Keratinocyte (primary cell): Measurements from ENCODE around the gene EYS. TPM values are rescaled to one million over a fixed set of nuclear protein-coding genes. Genes with fewer than 3 reads are reported as not detected.

Experiments
- DNase-seq: peaks from one replicate; pipeline ENCODE4 v3.0.0-alpha.2; 2011; ENCODE audit warnings: low read depth, missing footprints, low spot score
- FAIRE-seq: peaks from 2 replicates; lab custom pipeline; 2011; peaks lifted over from hg19 to GRCh38; lab: Jason Lieb, UNC
- H2AFZ ChIP-seq: 2 replicates; pipeline ENCODE4 v1.6.0; 2012; ENCODE audit warnings: low read length, control low read depth, inconsistent platforms; ENCODE audit not compliant: control insufficient read depth
- H3K27ac ChIP-seq: 2 replicates; pipeline ENCODE4 v1.5.1; 2011; ENCODE audit warnings: low read length; ENCODE audit not compliant: control insufficient read depth, insufficient read depth
- H3K27me3 ChIP-seq: 3 replicates; pipeline ENCODE4 v1.6.0; 2011; ENCODE audit warnings: low read length; ENCODE audit not compliant: control insufficient read depth, insufficient read depth; ENCODE audit errors: extremely low read depth
- H3K36me3 ChIP-seq, 2 experiments: 2 replicates in 1 of 2; 3 replicates in 1 of 2; pipeline ENCODE4 v1.5.1; 2011; ENCODE audit warnings: low read length in 2 of 2, mild to moderate bottlenecking in 1 of 2; ENCODE audit not compliant: control insufficient read depth in 2 of 2, insufficient read depth in 2 of 2; ENCODE audit errors: extremely low read depth in 1 of 2
- H3K4me1 ChIP-seq: 3 replicates; pipeline ENCODE4 v1.5.1; 2011; ENCODE audit warnings: low read length; ENCODE audit not compliant: control insufficient read depth, insufficient read depth; ENCODE audit errors: extremely low read depth
- H3K4me2 ChIP-seq: 3 replicates; pipeline ENCODE4 v1.6.0; 2011; ENCODE audit warnings: low read depth, low read length; ENCODE audit not compliant: control insufficient read depth, insufficient read depth; ENCODE audit errors: extremely low read depth
- H3K4me3 ChIP-seq, 3 experiments: fragments of 200-600 bp in 1 of 3; sonication (generic) in 1 of 3; 2 replicates in 2 of 3; 3 replicates in 1 of 3; pipeline ENCODE4 v1.5.1; 2011 to 2016; ENCODE audit warnings: low read length in 3 of 3, mild to moderate bottlenecking in 3 of 3, control low read depth in 2 of 3, inconsistent platforms in 1 of 3, low read depth in 1 of 3, mixed read lengths in 1 of 3, mixed run types in 1 of 3, moderate library complexity in 1 of 3; ENCODE audit not compliant: control insufficient read depth in 2 of 3, insufficient read depth in 2 of 3; ENCODE audit errors: extremely low read depth in 1 of 3
- H3K79me2 ChIP-seq: 2 replicates; pipeline ENCODE4 v1.6.0; 2012; ENCODE audit warnings: low read length; ENCODE audit not compliant: control insufficient read depth, insufficient read depth
- H3K9ac ChIP-seq: 3 replicates; pipeline ENCODE4 v1.6.0; 2011; ENCODE audit warnings: low read length; ENCODE audit not compliant: control insufficient read depth, insufficient read depth; ENCODE audit errors: extremely low read depth
- H3K9me1 ChIP-seq: 3 replicates; pipeline ENCODE4 v1.6.0; 2011; ENCODE audit warnings: low read length; ENCODE audit not compliant: control insufficient read depth, insufficient read depth; ENCODE audit errors: extremely low read depth
- H3K9me3 ChIP-seq: 2 replicates; pipeline ENCODE4 v1.5.1; 2012; ENCODE audit warnings: low read depth, low read length; ENCODE audit not compliant: control insufficient read depth
- H4K20me1 ChIP-seq: 3 replicates; pipeline ENCODE4 v1.6.0; 2011; ENCODE audit warnings: low read length; ENCODE audit not compliant: control insufficient read depth, insufficient read depth; ENCODE audit errors: extremely low read depth
- EZH2 ChIP-seq: IDR thresholded peaks from one replicate; pipeline ENCODE4 v1.6.1; 2012; ENCODE audit warnings: inconsistent platforms, mild to moderate bottlenecking, low read length, moderate library complexity
- dilution Hi-C: fragments of 300-500 bp; cut with MboI; formaldehyde crosslinking; loops from one replicate; pipeline ENCODE4 v1.7.0; 2020; ENCODE audit warnings: low sequenced_read_pairs; ENCODE audit not compliant: extremely low pct_ligation_motif_present
- polyA plus RNA-seq, 5 experiments: library from polyadenylated mRNA; depleted of rRNA in 3 of 5; stranded (reverse) in 3 of 5; stranded (forward) in 1 of 5; unstranded in 1 of 5; fragments of >200 nt; gene quantifications; 1 replicate in 1 of 5; 2 replicates in 3 of 5; 3 replicates in 1 of 5; pipeline versions ENCODE4 v1.2.1 to v1.2.3, GENCODE V29; 2011 to 2012; ENCODE audit warnings: missing spikeins in 2 of 5, low read depth in 1 of 5, low replicate concordance in 1 of 5
- TF ChIP-seq, protein P1 (sequence below), 3 experiments: IDR thresholded peaks in 1 of 3; conservative IDR thresholded peaks in 1 of 3; optimal IDR thresholded peaks in 1 of 3; 2 replicates in 2 of 3; 3 replicates in 1 of 3; pipeline versions ENCODE3 to v1.5.1; 2011; ENCODE audit warnings: low read length in 3 of 3, mild to moderate bottlenecking in 3 of 3, moderate library complexity in 2 of 3, control low read depth in 1 of 3, inconsistent platforms in 1 of 3; ENCODE audit not compliant: insufficient read depth in 2 of 3; ENCODE audit errors: extremely low read depth in 1 of 3

EYS gene
- polyA plus RNA-seq, 1 donor (not counting 4 experiments of a cell fraction or from before 2014, with no cell fraction given), result 0.34 TPM

DNA sequence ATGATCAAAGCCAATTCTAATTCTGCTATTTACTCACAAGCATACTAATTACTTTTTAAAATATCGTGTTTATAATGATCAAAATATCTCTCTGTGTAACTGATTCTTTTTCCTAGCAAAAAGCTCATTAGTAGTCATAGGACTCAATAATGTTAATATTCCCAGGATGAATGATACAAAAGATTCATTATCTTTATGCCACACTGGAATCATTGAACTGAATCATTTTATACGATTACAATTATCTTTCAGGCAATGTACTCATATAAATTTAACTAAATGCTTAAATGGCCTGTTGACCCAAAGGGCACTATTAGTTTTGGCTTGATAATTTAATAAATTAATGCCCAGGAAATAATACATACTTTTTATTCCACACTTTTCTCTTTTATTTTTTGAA lies 96.3 kb downstream of the EYS start:
- no peaks in the 10 kb centered on the region for H3K36me3 ChIP-seq
- H3K4me2 ChIP-seq, result no peak overlapping the region
- H2AFZ ChIP-seq, result no peak overlapping the region
- no peaks in the 10 kb centered on the region for H4K20me1 ChIP-seq
- H3K9me3 ChIP-seq, result no peaks in the 10 kb centered on the region
- no peaks in the 10 kb centered on the region for H3K4me1 ChIP-seq
- no peak overlapping the region for H3K4me3 ChIP-seq
- TF ChIP-seq EZH2, result no peak
- TF ChIP-seq, protein P1, sequence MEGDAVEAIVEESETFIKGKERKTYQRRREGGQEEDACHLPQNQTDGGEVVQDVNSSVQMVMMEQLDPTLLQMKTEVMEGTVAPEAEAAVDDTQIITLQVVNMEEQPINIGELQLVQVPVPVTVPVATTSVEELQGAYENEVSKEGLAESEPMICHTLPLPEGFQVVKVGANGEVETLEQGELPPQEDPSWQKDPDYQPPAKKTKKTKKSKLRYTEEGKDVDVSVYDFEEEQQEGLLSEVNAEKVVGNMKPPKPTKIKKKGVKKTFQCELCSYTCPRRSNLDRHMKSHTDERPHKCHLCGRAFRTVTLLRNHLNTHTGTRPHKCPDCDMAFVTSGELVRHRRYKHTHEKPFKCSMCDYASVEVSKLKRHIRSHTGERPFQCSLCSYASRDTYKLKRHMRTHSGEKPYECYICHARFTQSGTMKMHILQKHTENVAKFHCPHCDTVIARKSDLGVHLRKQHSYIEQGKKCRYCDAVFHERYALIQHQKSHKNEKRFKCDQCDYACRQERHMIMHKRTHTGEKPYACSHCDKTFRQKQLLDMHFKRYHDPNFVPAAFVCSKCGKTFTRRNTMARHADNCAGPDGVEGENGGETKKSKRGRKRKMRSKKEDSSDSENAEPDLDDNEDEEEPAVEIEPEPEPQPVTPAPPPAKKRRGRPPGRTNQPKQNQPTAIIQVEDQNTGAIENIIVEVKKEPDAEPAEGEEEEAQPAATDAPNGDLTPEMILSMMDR (optimal IDR thresholded peaks at IDR 0.05 in 1 of 3, IDR thresholded peaks at IDR 0.05 in 1 of 3, conservative IDR thresholded peaks at IDR 0.05 in 1 of 3; ENCODE audit: extremely low read depth in 1 of 3, insufficient read depth in 2 of 3, low read length in 3 of 3), result no peak
- H3K27ac ChIP-seq, result no peak overlapping the region
- DNase-seq, result no peak
- dilution Hi-C loops, result no loop called here
- H3K27me3 ChIP-seq, result no peaks in the 10 kb centered on the region
- H3K79me2 ChIP-seq, result no peaks in the 10 kb centered on the region
- no peaks in the 10 kb centered on the region for H3K9me1 ChIP-seq
- no peak for FAIRE-seq
- no peak overlapping the region for H3K9ac ChIP-seq

DNA sequence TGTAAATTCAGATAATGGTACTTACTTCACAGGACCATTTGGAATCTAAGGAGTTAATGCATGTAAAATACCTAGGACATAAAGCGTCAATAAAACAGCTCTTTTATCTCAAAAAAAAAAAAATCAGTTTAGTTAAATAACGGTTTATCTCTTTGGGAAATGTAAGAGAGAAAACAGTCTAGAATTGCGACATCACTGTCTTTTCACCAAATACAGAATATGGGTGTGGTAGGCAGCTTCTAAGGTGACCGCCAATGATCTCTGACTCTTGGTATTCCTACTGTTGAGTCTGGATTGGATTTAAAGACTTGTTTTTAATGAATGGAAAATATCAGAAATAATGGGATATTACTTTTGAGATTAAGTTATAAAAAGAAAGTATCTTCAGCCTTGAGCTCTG lies 111.5 kb downstream of the EYS start:
- TF ChIP-seq EZH2, result no peak
- TF ChIP-seq, protein P1 (optimal IDR thresholded peaks at IDR 0.05 in 1 of 3, IDR thresholded peaks at IDR 0.05 in 1 of 3, conservative IDR thresholded peaks at IDR 0.05 in 1 of 3; ENCODE audit: extremely low read depth in 1 of 3, insufficient read depth in 2 of 3, low read length in 3 of 3), result no peak
- H3K9ac ChIP-seq, result no peak overlapping the region
- no peaks in the 10 kb centered on the region for H4K20me1 ChIP-seq
- no peak overlapping the region for H2AFZ ChIP-seq
- H3K9me1 ChIP-seq, result no peaks in the 10 kb centered on the region
- dilution Hi-C loops, result no loop called here
- H3K79me2 ChIP-seq, result no peaks in the 10 kb centered on the region
- no peak for FAIRE-seq
- H3K27me3 ChIP-seq, result no peaks in the 10 kb centered on the region
- H3K4me2 ChIP-seq, result no peak overlapping the region
- H3K36me3 ChIP-seq, result no peaks in the 10 kb centered on the region
- no peaks in the 10 kb centered on the region for H3K9me3 ChIP-seq
- DNase-seq, result no peak
- no peak overlapping the region for H3K4me3 ChIP-seq
- H3K27ac ChIP-seq, result no peak overlapping the region
- H3K4me1 ChIP-seq, result no peaks in the 10 kb centered on the region
